ENCODE measurements around the gene SP100.
"Not testable (repeated sequence)": the region's sequence is repeated elsewhere in the genome, so short reads cannot be mapped to it uniquely, and the experiment has no call there.

The SP100 gene

DNA sequence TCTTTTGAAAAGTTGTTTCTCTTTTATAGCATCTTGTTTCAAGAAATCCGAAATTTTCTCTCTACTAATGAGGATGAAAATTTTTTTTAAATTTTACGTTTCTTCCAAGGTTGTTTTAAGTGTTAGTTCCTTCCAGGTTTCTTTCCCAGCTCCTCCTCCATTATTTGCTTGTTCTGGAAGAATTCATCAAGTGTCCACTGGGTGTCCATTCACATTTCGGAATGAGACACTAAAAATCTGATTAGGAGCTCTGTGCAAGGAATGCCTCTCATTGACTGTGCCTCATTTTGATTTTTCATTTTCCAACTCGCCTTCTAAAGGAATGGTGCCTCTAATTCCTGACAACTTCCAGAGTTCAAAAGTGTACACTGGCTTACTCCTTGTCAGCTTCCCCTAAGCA is 6.1 kb downstream of the SP100 start:
- no peak for DNase-seq

DNA sequence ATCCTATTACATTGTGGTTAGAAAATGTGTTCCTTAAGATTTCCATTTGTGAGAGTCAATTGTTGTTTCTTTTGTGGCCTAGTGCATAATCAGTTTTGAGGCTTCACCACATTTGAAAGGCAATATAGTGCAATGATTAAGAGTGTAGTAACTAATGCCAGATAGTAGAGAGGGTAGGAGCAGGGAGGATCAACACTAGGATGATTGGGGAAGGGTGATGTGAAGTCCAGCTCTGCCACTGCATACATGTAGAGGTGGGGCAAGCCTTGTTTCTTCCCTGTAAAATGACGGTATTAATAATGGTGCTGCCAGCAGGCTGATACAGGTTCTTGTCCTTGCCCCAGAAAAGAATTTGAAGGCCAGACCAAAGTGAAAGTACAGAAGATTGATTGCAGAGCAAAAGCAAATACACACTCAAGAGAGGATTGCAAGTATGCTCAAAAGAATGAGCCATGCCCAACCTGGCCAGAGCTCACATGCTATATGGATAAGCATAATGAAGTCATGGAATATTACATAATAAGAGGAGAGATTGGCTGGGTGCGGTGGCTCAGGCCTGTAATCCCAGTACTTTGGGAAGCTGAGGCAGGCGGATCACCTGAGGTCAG is 8.0 kb downstream of the SP100 start:
- no peak for DNase-seq

DNA sequence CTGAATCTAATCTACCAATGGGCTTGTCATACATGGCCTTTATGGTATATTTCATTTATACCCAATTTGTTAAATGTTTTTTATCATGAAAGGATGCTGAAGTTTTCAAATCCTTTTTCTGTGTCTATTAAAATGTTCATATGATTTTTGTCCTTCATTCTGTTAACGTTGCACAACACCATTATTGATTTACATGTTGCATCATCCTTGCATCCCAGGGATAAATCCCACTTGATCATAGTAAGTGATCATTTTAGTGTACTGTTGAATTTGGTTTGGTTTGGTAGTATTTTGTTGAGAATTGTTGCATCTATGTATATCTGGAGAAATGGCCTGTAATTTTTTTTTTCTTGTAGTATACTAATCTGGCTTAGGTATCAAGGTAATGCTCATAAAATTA is 9.4 kb downstream of the SP100 start:
- DNase-seq: no peak

DNA sequence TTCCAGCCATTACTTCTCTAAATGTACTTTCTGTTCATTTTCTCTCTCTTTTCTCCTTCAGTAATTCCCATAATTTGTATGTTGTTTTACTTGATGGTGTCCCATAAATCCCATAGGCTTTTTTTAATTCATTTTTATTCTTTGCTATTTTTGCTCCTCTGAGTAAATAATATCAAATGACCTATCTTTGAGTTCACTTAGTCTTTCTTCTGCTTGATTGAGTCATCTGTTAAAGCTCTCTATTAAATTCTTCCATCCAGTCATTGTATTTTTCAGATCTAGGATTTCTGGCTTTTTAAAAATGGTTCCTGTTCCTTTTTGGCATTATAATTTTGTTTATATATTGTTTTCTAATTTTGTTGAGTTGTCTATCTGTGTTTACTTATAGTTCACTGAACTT is 13.5 kb downstream of the SP100 start:
- DNase-seq: no peak

DNA sequence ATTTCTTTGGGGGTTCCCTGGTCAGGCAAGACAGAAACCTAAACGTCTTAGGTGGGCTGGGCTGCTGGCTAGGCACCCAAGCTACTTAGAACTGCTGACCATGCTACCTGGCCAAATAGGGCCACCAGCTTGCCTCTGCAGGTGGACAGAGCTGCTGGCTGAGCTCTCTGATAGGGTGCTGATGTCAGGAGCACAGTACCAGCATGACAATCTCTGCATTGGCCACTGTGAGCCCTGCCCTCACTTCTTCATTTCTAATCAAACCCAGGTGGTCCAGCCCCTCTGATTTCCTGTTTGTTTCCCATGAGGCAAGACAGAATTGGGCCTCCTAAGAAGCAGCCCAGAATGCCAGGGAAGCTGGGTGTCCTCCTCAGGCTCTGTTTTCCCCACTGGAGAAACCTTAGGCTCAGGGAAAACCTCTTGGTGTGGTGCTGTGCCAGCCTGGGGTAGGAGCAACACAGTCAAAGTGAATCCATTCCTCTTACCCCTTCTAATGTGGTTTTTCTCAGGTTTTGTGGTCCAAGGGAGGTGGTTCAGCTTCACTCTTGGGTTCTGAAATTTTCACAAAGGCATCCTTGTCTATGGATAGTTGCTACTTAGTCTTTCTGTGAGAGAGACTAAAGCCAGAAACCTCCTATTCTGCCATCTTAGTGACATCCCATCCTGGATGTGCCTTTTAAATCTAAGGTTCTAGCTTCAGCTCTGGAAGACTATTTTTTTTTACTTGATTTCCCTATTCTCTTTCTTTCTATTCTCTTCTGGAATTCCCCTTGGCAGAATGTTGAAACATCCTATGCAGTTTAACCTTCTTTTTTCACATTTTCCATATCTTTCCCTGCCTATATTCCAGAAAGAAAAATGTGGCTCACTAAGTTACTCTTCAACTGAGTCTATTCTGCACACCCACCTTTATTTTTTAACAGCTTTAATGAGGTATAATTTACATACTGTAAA is 15.2 kb downstream of the SP100 start:
- DNase-seq: no peak

DNA sequence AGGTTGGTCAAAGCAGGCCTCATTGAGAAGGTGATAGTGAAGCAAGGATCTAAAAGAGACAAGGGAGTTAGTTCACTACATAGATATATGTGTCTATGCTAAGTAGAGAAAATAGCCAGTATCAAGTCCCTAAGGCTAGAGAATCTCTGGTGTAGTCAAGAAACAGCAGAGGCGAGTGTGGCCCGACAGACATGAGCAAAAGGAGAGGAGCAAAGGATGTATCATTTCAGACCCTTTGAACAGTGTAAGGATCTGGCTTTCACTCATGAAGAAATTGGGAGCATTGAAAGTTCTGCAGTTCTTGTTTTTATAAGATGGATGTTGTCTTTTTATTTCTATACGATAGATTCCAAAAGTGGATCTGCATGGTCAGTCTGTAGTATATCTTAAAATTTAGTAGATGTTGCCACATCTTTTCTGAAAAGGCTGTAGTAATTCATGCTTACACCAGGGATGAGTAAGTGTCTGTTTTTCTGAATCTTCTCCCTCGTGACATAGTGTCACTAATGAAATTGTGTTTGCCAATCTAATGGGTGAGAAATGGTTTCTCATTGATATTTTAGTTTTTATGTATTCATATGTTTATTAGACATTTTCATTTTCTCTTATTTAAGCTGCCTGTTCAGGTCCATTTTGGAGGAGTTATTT is 18.8 kb downstream of the SP100 start:
- DNase-seq: no peak

DNA sequence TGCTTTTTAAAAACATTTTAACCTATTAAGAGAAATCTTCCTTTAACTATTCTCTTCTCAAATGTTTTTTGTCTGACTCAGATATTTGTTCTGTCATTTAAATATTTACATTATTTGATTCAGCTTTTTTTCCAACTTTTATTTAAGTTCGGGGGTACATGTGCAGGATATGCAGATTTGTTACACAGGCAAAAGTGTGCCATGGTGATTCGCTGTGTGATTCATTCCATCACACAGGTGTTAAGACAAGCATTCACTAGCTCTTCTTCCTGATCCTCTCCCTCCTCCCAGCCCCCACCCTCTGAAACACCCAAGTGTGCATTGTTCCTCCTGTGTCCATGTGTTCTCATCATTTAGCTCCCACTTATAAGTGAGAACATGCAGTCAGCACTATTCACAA is 19.4 kb downstream of the SP100 start:
- no peak for DNase-seq

DNA sequence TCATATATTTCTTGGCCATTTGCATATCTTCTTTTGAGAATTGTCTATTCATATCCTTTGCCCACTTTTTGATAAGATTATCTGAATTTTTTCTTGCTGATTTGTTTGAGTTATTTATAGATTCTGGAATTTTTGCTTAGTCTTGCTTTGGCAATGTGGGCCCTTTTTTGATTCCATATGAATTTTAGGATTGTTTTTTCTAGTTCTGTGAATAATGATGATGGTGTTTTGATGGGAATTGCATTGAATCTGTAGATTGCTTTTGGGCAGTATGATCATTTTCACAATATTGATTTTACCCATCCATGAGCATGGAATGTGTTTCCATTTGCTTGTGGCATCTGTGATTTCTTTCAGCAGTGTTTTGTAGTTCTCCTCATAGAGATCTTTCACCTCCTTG is 23.1 kb downstream of the SP100 start:
- DNase-seq: not testable (repeated sequence)

DNA sequence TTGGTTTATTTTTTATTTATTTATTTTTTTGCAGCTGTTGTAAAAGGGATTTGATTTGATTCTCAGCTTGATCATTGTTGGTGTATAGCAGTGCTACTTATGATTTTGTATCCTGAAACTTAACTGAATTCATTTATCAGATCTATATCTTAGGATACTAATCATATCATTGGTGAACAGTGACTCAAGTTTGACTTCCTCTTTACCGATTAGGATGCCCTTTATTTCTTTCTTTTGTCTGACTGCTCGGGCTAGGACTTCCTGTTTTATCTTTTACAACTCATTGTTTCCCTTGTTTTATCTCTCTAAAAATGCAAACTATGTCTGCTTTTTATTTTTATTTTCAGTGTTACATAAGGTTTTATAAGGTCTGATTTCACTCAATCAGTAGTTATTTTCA is 23.6 kb downstream of the SP100 start:
- no peak for DNase-seq

DNA sequence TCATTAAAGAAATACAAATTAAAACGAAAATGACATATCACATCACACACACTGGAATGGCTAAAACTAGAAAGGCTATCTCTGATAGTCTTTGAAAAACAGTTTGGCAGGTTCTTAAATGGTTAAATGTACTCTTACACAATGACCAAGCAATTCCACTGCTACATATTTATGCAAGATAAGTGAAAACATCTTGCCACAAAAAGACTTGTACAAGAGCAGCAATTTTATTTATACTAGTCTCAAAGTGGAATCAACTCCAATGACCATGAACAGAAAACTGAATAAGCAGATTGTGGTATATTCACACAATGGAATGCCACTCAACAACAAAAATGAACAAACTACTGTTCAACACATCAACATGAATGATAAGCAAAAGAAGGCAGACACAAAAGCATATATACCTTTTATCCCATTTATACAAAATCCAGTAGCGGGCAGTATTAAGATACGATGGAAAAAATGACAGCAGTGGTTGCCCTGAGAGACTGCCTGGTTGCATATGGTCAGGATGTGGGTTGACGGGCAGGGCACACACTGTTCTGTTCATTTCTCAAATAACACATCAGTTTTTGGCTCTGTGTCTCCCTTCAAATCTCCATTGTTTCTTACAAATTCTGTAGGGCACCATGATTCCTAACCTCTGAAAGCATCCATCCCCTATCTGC is 25.4 kb downstream of the SP100 start:
- DNase-seq: no peak

DNA sequence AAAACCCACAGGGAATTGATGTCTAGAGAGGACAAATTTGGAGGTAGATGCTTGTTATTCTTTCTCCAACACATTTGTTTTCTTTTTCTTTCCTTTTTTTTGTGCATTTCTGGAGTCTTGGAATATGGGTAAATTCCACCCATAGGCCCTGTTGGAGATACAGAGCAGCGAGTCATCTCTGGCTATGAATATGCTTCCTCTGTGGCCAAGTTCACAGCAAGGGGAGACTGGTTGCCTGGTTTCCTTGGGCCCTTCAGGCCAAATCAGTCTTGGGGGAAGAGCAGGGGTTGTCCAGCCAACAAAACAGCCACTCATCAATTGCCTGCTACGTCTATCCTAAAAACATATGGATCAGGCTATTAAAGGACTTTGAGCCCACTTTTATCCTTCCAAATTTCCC is 27.5 kb downstream of the SP100 start:
- no peak for DNase-seq

DNA sequence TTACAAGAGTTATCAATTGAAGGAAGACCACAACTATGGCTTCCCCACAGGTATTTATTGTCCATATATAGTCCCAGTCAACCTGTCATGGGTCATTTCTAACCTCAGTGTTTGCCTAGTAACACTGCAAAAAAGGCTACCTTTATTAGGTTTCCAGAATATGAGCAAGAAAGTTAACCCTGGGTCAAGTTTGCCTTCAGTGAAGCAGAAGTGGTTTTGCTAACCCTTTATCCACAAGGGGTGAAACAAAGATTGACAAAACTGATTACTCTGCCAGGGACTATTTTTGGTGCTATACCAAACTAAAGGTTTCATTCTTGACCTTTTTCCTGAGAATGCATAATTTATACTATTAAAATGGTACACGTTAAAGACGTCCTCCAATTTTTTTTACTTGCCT is 28.8 kb downstream of the SP100 start:
- no peak for DNase-seq

DNA sequence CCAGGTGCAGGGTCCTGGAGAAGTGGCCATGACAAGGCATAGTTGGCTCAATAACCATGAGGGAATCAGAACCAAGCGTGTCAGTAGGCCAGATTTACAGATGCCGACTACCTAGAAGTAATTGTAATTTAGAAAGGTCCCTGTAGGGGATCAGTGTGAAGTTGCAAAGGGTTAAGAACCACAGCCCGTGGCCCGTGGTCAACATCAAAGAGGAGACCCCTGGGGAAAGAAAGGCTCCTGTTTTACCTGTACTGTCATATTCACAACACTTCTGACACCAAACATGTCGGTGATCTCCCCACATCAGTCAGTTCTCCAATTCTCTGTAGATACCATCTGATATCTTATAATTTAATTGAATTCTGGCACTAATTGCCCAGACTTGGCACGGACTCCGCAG is 31.0 kb downstream of the SP100 start:
- DNase-seq: no peak

DNA sequence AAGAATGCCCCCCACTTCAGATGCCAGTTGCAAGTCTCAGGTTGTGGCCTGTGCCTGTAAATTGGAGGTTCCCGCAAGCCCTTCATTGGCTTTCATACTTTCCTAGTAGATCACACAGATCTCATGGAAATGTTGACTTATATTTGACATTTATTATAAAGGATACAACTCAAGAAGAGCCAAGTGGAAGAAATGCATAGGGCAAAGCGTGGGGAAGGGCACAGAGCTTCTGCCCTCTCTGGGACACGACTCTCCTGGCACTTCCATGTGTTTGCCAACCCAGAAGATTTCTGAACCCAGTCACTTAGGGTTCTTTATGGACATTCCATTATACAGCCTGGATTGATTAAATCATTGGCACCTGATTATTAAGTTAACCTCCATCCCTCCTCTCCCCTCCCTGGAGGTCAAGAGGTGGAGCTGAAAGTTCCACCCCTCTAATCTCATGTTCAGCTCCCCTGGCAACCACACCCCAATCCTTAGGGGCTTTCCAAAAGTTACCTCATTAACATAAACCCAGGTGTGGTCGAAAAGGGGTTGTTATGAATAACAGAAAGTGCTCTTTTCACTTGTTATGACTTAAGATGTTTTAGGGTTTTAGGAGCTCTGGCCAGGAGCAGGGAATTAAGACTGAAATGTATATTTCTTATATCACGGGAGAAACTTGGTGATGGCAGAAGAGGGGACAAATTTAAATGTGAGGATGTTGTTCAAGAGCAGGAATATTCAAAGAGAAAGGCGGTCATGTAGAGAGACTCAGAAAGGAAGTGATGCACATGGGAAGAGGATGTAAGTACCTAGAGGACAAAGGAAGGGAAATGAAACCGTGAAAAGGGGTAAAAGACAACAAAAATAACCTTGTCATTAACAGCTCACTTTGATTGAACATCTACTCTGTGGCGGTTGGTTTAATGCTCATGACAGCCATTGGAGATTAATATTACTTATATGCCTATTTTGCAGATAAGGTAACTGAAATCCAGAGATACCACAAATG is 31.8 kb downstream of the SP100 start:
- DNase-seq: no peak

DNA sequence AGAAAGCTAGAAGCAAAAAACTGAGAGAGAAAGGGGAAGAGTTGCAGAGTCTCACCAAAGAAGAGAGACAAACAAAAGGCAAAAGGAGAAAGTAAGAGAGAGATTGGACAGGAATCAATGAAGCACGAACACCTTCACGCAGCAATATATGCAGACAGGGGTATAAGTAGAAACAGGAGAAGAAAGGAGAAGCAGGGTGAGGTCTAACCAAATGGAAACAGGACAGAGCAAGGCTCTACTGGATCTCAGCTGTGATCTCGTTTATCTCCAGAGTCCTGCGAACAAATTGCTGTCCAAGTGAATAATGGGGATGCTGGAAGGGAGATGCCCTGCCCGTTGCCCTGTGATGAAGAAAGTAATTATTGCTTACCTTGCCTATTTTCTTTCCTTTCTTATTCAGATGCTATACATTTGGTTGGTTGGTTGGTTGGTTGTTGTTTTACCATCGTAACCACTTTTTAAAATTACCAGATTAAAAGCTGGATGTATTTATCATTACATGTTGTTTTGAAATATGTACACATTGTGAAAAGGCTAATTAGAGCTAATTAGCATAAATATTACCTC is 34.0 kb downstream of the SP100 start:
- DNase-seq: no peak

DNA sequence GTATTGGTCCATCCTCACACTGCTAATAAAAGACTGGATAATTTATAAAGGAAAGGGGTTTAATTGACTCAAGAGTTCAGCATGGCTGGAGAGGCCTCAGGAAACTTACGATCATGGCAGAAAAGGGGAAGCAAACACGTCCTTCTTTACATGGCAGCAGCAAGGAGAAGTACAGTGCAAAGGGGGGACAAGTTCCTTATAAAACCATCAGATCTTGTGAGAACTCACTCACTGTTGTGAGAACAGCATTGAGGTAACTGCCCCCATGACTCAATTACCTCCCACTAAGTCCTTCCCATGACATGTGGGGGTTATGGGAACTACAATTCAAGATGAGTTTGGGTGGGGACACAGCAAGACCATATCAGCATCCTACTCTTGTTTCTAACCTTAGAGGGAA is 37.0 kb downstream of the SP100 start:
- no peak for DNase-seq

DNA sequence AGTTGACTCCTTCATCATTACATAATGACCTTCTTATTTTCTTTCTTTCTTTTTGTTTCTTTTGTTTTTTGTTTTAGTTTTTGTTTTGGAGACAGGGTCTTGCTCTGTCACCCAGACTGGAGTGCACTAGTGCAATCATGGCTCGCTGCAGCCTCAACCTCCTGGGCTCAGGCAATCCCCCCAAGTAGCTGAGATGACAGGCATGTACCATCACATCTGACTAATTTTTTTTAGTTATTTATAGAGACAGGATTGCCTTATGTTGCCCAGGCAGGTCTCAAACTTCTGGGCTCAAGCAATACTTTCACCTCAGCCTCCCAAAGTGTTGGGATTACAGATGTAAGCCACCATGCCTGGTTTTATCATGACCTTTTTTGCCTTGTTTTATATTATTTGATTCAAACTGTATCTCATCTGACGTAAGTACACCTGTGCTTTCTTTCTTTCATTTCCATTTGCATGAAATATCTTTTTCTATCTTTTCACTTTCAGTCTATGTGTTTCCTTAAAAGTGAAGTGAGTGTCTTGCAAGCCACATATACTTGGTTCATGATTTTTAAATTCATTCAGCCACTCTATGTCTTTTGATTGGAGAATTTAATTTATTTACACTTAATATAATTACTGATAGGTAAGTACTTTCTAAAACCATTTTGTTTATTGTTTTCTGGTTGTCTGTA is 39.1 kb downstream of the SP100 start:
- no peak for DNase-seq

DNA sequence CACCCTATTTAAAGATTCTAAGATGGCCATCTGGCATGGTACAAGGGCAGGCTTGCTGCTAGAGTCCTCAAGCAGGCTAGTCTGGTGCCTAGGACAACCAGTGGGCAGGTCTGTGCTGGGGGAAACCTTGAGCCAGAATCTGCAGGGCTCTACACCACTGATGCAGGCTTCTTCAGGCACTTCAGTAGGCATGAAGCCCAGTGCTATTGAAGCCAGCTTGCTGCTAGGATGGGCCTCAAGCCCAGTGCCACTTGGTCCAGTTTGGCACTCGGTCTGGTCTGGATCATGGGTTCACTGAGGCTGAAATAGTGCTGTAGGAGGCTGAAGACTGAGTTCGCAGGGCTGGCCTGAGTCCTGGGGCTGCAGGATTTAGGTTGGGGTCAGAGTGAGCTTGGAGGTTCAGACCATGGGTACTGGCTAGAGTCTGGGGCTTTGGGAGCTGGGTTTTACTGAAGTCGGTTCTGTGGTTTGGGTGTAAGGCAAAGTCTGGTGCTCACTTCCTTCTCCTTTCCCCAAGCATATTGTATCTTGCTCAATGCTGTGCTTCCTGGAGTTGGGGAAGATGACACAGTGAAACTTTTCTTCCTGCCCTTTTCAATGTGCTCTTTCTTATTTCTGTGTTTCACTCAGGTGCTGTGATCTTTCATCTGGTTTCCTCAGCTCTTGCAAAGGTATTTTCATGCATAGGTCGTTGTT is 41.2 kb downstream of the SP100 start:
- DNase-seq: no peak

DNA sequence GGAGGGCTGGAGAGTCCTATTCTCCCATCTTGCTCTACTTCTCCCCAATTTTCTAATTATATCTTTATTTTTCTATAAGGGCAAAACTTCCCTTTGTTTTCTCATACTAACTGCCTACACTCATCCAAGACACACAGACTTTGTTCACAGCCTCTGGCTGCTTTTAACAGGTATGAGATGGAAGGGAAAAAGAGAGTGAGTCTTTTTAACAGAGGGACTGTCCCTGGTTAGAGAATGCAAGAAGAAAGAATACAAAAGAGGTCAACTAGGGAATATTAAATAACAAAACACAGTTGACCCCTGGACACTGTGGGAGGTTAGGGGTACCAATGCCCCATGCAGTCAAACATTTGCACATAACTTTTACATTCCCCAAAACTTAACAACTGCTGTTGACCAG is 41.8 kb downstream of the SP100 start:
- DNase-seq: no peak

DNA sequence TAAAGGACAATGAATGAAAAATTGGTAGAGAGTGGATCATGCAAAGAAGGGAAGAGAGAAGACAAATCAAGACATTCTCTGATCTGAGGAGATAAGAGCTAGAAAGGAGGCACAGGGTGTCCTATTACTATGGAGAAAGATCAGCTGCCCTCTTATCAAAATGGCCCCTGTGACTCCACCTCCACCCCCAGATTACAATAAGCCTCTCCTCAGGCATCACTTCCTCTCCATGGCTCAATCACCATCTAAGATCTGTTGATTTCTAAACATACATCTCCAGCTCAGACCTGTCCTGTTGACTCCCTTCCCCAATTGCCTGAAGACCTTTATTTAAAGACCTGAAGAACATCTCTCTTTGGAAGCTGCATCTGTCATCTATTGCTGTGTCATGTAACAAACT is 43.2 kb downstream of the SP100 start:
- no peak for DNase-seq

DNA sequence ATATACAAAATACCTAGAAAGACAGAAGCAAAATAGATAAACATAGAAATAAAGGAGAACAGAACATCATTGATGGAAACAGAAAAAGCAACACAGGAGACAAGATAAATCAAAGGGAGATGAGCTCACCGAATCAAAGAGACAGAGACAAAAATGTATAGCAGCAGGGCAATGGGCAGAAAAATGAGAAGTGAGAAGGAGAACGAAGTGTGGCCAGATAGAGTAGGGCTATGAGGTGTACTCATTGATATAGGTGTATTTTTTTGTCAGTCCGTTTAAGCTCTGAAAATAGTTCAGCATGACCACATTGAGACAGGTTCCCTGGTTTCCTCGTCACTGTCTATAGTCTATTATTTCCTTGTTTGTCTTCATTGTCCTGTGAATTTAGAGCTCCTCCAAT is 55.1 kb downstream of the SP100 start:
- no peak for DNase-seq

Data from effector CD8-positive, alpha-beta T cell (primary cell).